Measurements from ENCODE around the gene SEL1L3. TPM values are rescaled to one million over a fixed set of nuclear protein-coding genes. Genes with fewer than 3 reads are reported as not detected.

SEL1L3 gene
- total RNA-seq, 1 donor from 2014 or later, result 62.7 TPM

- no peak for TF ChIP-seq CTCF (IDR thresholded peaks at IDR 0.05; ENCODE audit: unreplicated experiment)
- H3K36me3 Mint-ChIP-seq (ENCODE audit: insufficient read depth), result no peaks in the 10 kb centered on the region
These were observed 21.4 kb upstream of the SEL1L3 start for GRCh38 chr4:25884031-25884782.

GRCh38 chr4:25883565-25883964 lies 20.8 kb upstream of the SEL1L3 start:
- H3K9me3 Mint-ChIP-seq (ENCODE audit: low read depth), result no peaks in the 10 kb centered on the region
- no peak overlapping the region for H3K4me3 Mint-ChIP-seq (ENCODE audit: low read depth)
- no peak for TF ChIP-seq CTCF (IDR thresholded peaks at IDR 0.05; ENCODE audit: unreplicated experiment)
- H3K4me1 Mint-ChIP-seq (ENCODE audit: low read depth), result peaks cover 9% of the 10 kb centered on the region
- H3K27ac Mint-ChIP-seq, result no peak overlapping the region
- H3K36me3 Mint-ChIP-seq (ENCODE audit: insufficient read depth), result no peaks in the 10 kb centered on the region
- peaks cover 3% of the 10 kb centered on the region for H3K27me3 Mint-ChIP-seq
- DNase-seq (ENCODE audit: low spot score, unreplicated experiment), result no peak

More at GRCh38 chr4:25884031-25884782, 21.4 kb upstream of the SEL1L3 start:
- H3K9me3 Mint-ChIP-seq (ENCODE audit: low read depth), result no peaks in the 10 kb centered on the region
- no peak overlapping the region for H3K27ac Mint-ChIP-seq
- H3K4me3 Mint-ChIP-seq (ENCODE audit: low read depth), result no peak overlapping the region
- peaks cover 9% of the 10 kb centered on the region for H3K4me1 Mint-ChIP-seq (ENCODE audit: low read depth)
- peaks cover 3% of the 10 kb centered on the region for H3K27me3 Mint-ChIP-seq
- DNase-seq (ENCODE audit: low spot score, unreplicated experiment), result no peak

DNA sequence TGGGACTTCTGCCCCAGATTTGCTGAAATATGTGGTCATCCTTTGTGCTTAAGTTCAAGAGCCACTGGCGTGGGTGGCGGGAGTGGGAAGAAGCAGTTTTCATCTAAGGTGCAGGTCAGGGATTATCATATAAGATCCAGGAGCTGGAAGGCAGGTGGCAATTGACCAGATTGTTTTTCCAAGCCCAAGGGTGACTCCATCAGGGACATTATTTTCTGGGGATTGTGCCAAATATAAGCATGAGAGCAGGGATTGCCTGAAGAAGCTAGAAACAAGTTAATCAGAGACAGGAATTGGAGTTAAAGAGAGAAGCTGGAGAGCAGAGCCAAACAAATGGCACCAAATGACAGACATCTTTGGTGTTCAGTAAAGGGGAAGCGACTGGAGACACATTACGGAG lies 19.4 kb upstream of the SEL1L3 start:
- Mint-ChIP-seq H3K4me1 (ENCODE audit: low read depth) (peaks cover 9% of the 10 kb centered on the region), H3K27me3 (peaks cover 3% of the 10 kb centered on the region), H3K36me3 (ENCODE audit: insufficient read depth) (no peaks in the 10 kb centered on the region), H3K9me3 (ENCODE audit: low read depth) (no peaks in the 10 kb centered on the region), H3K4me3 (ENCODE audit: low read depth) (no peak overlapping the region), H3K27ac (peak overlapping the region; percentile 1)
- TF ChIP-seq CTCF (IDR thresholded peaks at IDR 0.05; ENCODE audit: unreplicated experiment), result no peak
- DNase-seq (ENCODE audit: low spot score, unreplicated experiment), result no peak

- H3K4me3 Mint-ChIP-seq (ENCODE audit: low read depth), result no peak overlapping the region
- H3K27ac Mint-ChIP-seq, result no peak overlapping the region
These were observed 18.4 kb upstream of the SEL1L3 start for GRCh38 chr4:25881193-25881592.

More at GRCh38 chr4:25881193-25881592, 18.4 kb upstream of the SEL1L3 start:
- Mint-ChIP-seq H3K27me3 (peaks cover 3% of the 10 kb centered on the region), H3K4me1 (ENCODE audit: low read depth) (peaks cover 7% of the 10 kb centered on the region), H3K36me3 (ENCODE audit: insufficient read depth) (no peaks in the 10 kb centered on the region), H3K9me3 (ENCODE audit: low read depth) (no peaks in the 10 kb centered on the region)
- no peak for DNase-seq (ENCODE audit: low spot score, unreplicated experiment)
- TF ChIP-seq CTCF (IDR thresholded peaks at IDR 0.05; ENCODE audit: unreplicated experiment), result no peak
